Activated CD4-positive, alpha-beta memory T cell treated with anti-CD3 and anti-CD28 coated beads for 36 hours (primary cell): Measurements from ENCODE around the gene EML1. TPM values are rescaled to one million over a fixed set of nuclear protein-coding genes. Genes with fewer than 3 reads are reported as not detected.
A peak's percentile ranks its signal among the peaks of the same experiment; 100 is the strongest.

Source experiments
- CTCF ChIA-PET: fragments of 350-600 bp; sonication (Branson Sonifier 250); formaldehyde crosslinking; loops from one replicate; lab custom pipeline; 2021; ENCODE audit warnings: antibody characterized with exemption, inconsistent platforms; lab: Charles Lee
- POLR2A ChIA-PET: fragments of 350-600 bp; sonication (Branson Sonifier 250); formaldehyde crosslinking; loops from one replicate; lab custom pipeline; 2021; ENCODE audit warnings: antibody characterized with exemption; lab: Charles Lee
- DNase-seq: peaks from one replicate; pipeline ENCODE4 v3.0.0-alpha.2; 2020
- H3K27ac Mint-ChIP-seq: one replicate; pipeline ENCODE4 v1.8.0; 2021; ENCODE audit warnings: mixed read lengths
- H3K27me3 Mint-ChIP-seq: one replicate; pipeline ENCODE4 v1.8.0; 2021; ENCODE audit warnings: mixed read lengths
- H3K36me3 Mint-ChIP-seq: one replicate; pipeline ENCODE4 v1.8.0; 2021; ENCODE audit warnings: mixed read lengths
- H3K4me1 Mint-ChIP-seq: one replicate; pipeline ENCODE4 v1.8.0; 2021; ENCODE audit warnings: low read depth, mixed read lengths
- H3K4me3 Mint-ChIP-seq: one replicate; pipeline ENCODE4 v1.8.0; 2021; ENCODE audit warnings: mild to moderate bottlenecking, mixed read lengths
- H3K9me3 Mint-ChIP-seq: one replicate; pipeline ENCODE4 v1.8.0; 2021; ENCODE audit warnings: mixed read lengths
- intact Hi-C: fragments of 100-400 bp; cut with micrococcal nuclease; formaldehyde crosslinking; loops from one replicate; pipeline ENCODE4 v1.15.1; 2023
- total RNA-seq, 2 experiments: library from RNA; stranded (reverse); gene quantifications; one replicate each; pipeline ENCODE4 v1.2.3, GENCODE V29; 2021

EML1 gene
- total RNA-seq, 2 experiments from 2014 or later: 1.5 to 1.9 TPM

GRCh38 chr14:99972748-99973466 lies 179.7 kb downstream of the EML1 start:
- intact Hi-C loops: loop anchor here (2.0 to 10.0 kb wide), 3 partner anchors 90 to 402 kb away; partner anchors contain the start of gene WDR25
- Mint-ChIP-seq H3K36me3 (no peaks in the 10 kb centered on the region), H3K9me3 (peaks cover 2% of the 10 kb centered on the region), H3K27me3 (peaks cover 20% of the 10 kb centered on the region), H3K27ac (peak overlapping the region; percentile 65), H3K4me1 (peaks cover 20% of the 10 kb centered on the region), H3K4me3 (peak overlapping the region; percentile 85)
- no peak for DNase-seq
- CTCF ChIA-PET: interaction anchor here (0.6 to 2.1 kb wide), 5 partner anchors 10 to 571 kb away, joined by 3 to 10 read pairs (median 3); no protein-coding TSS in a partner anchor
- POLR2A ChIA-PET: no interaction called here

- Mint-ChIP-seq H3K4me3 (no peak overlapping the region), H3K4me1 (peaks cover 10% of the 10 kb centered on the region), H3K9me3 (peaks cover 2% of the 10 kb centered on the region), H3K27ac (no peak overlapping the region), H3K27me3 (peaks cover under 1% of the 10 kb centered on the region), H3K36me3 (no peaks in the 10 kb centered on the region)
- intact Hi-C loops: loop anchor here (10.0 kb wide), 1 partner anchor 400 kb away; the partner anchor contains the start of gene WDR25
- DNase-seq: no peak
- CTCF ChIA-PET: interaction anchor here (0.6 to 1.7 kb wide), 4 partner anchors 8 to 218 kb away, joined by 3 to 5 read pairs (median 3); no protein-coding TSS in a partner anchor
- POLR2A ChIA-PET: no interaction called here
Measured at GRCh38 chr14:99975190-99975589, 182.0 kb downstream of the EML1 start.

GRCh38 chr14:99976021-99976420 lies 182.8 kb downstream of the EML1 start:
- Mint-ChIP-seq H3K4me3 (no peak overlapping the region), H3K4me1 (peaks cover 10% of the 10 kb centered on the region), H3K9me3 (no peaks in the 10 kb centered on the region), H3K36me3 (no peaks in the 10 kb centered on the region), H3K27me3 (no peaks in the 10 kb centered on the region), H3K27ac (no peak overlapping the region)
- intact Hi-C loops: loop anchor here (10.0 kb wide), 1 partner anchor 399 kb away; the partner anchor contains the start of gene WDR25
- DNase-seq: no peak
- ChIA-PET CTCF (interaction anchor here (0.5 to 0.8 kb wide), 3 partner anchors 10 to 132 kb away, joined by 3 read pairs; no protein-coding TSS in a partner anchor), POLR2A (no interaction called here)

GRCh38 chr14:99976681-99977080 lies 183.5 kb downstream of the EML1 start:
- CTCF ChIA-PET: interaction anchor here (0.8 to 1.0 kb wide), 3 partner anchors 92 to 216 kb away, joined by 3 to 4 read pairs (median 3); no protein-coding TSS in a partner anchor
- intact Hi-C loops: loop anchor here (10.0 kb wide), 1 partner anchor 398 kb away; the partner anchor contains the start of gene WDR25
- no peak overlapping the region for H3K27ac Mint-ChIP-seq
- H3K9me3 Mint-ChIP-seq: no peaks in the 10 kb centered on the region
- H3K4me3 Mint-ChIP-seq: no peak overlapping the region
- H3K36me3 Mint-ChIP-seq: no peaks in the 10 kb centered on the region
- no peak for DNase-seq
- H3K4me1 Mint-ChIP-seq: peaks cover 10% of the 10 kb centered on the region
- POLR2A ChIA-PET: no interaction called here
- no peaks in the 10 kb centered on the region for H3K27me3 Mint-ChIP-seq

GRCh38 chr14:99980299-99980698 lies 187.1 kb downstream of the EML1 start:
- no peaks in the 10 kb centered on the region for H3K9me3 Mint-ChIP-seq
- CTCF ChIA-PET: interaction anchor here (1.5 to 5.0 kb wide), 4 partner anchors 25 to 213 kb away, joined by 5 to 72 read pairs (median 46); no protein-coding TSS in a partner anchor

GRCh38 chr14:99981806-99982205 lies 188.6 kb downstream of the EML1 start:
- H3K27me3 Mint-ChIP-seq: no peaks in the 10 kb centered on the region
- no peak overlapping the region for H3K4me3 Mint-ChIP-seq
- DNase-seq: no peak
- intact Hi-C loops: loop anchor here (1.0 to 2.0 kb wide), 5 partner anchors 17 to 211 kb away; no protein-coding TSS in a partner anchor
- CTCF ChIA-PET: interaction anchor here (0.6 to 5.0 kb wide), 20 partner anchors 11 to 304 kb away, joined by 3 to 72 read pairs (median 5); no protein-coding TSS in a partner anchor
- no peaks in the 10 kb centered on the region for H3K36me3 Mint-ChIP-seq
- no peak overlapping the region for H3K27ac Mint-ChIP-seq
- H3K4me1 Mint-ChIP-seq: peaks cover 8% of the 10 kb centered on the region
- POLR2A ChIA-PET: interaction anchor here (1.6 kb wide), 1 partner anchor 212 kb away, joined by 3 read pairs; no protein-coding TSS in a partner anchor
- H3K9me3 Mint-ChIP-seq: no peaks in the 10 kb centered on the region

More at GRCh38 chr14:99980299-99980698, 187.1 kb downstream of the EML1 start:
- H3K36me3 Mint-ChIP-seq: no peaks in the 10 kb centered on the region
- no peak overlapping the region for H3K4me3 Mint-ChIP-seq
- intact Hi-C loops: no loop called here
- H3K4me1 Mint-ChIP-seq: peaks cover 8% of the 10 kb centered on the region
- no peak for DNase-seq
- POLR2A ChIA-PET: no interaction called here
- H3K27ac Mint-ChIP-seq: no peak overlapping the region
- no peaks in the 10 kb centered on the region for H3K27me3 Mint-ChIP-seq

GRCh38 chr14:99982537-99983250 lies 189.5 kb downstream of the EML1 start:
- Mint-ChIP-seq H3K27ac (no peak overlapping the region), H3K4me3 (no peak overlapping the region), H3K4me1 (peaks cover 8% of the 10 kb centered on the region), H3K36me3 (no peaks in the 10 kb centered on the region), H3K9me3 (no peaks in the 10 kb centered on the region), H3K27me3 (no peaks in the 10 kb centered on the region)
- ChIA-PET CTCF (interaction anchor here (0.6 to 5.0 kb wide), 45 partner anchors 8 to 390 kb away, joined by 3 to 72 read pairs (median 4); no protein-coding TSS in a partner anchor), POLR2A (interaction anchor here (0.7 kb wide), 1 partner anchor 10 kb away, joined by 3 read pairs; no protein-coding TSS in a partner anchor)
- intact Hi-C loops: loop anchor here (1.0 to 2.0 kb wide), 5 partner anchors 16 to 211 kb away; no protein-coding TSS in a partner anchor
- peak; percentile 73 for DNase-seq

- no peak for DNase-seq
- intact Hi-C loops: loop anchor here (2.0 kb wide), 2 partner anchors 15 to 171 kb away; no protein-coding TSS in a partner anchor
- peaks cover 8% of the 10 kb centered on the region for H3K4me1 Mint-ChIP-seq
- no peak overlapping the region for H3K27ac Mint-ChIP-seq
- ChIA-PET POLR2A (no interaction called here), CTCF (interaction anchor here (0.6 to 5.0 kb wide), 38 partner anchors 9 to 389 kb away, joined by 3 to 72 read pairs (median 4); no protein-coding TSS in a partner anchor)
- H3K9me3 Mint-ChIP-seq: no peaks in the 10 kb centered on the region
- no peaks in the 10 kb centered on the region for H3K27me3 Mint-ChIP-seq
- no peaks in the 10 kb centered on the region for H3K36me3 Mint-ChIP-seq
- no peak overlapping the region for H3K4me3 Mint-ChIP-seq
Measured at GRCh38 chr14:99983251-99984015, 190.2 kb downstream of the EML1 start.

- ChIA-PET CTCF (interaction anchor here (1.2 to 5.0 kb wide), 20 partner anchors 8 to 300 kb away, joined by 3 to 72 read pairs (median 6); no protein-coding TSS in a partner anchor), POLR2A (no interaction called here)
- no peak for DNase-seq
- H3K27ac Mint-ChIP-seq: no peak overlapping the region
- no peaks in the 10 kb centered on the region for H3K36me3 Mint-ChIP-seq
- H3K27me3 Mint-ChIP-seq: no peaks in the 10 kb centered on the region
- intact Hi-C loops: no loop called here
- H3K9me3 Mint-ChIP-seq: no peaks in the 10 kb centered on the region
- H3K4me3 Mint-ChIP-seq: no peak overlapping the region
- H3K4me1 Mint-ChIP-seq: peaks cover 8% of the 10 kb centered on the region
Measured at GRCh38 chr14:99984036-99984435, 190.8 kb downstream of the EML1 start.

- no peak overlapping the region for H3K4me3 Mint-ChIP-seq
- intact Hi-C loops: loop anchor here (5.0 kb wide), 1 partner anchor 61 kb away; no protein-coding TSS in a partner anchor
- no peak overlapping the region for H3K27ac Mint-ChIP-seq
- H3K4me1 Mint-ChIP-seq: peaks cover 8% of the 10 kb centered on the region
- CTCF ChIA-PET: interaction anchor here (0.6 to 1.8 kb wide), 4 partner anchors 38 to 207 kb away, joined by 3 to 14 read pairs (median 4); no protein-coding TSS in a partner anchor
- POLR2A ChIA-PET: interaction anchor here (1.5 kb wide), 1 partner anchor 228 kb away, joined by 3 read pairs; no protein-coding TSS in a partner anchor
- no peak for DNase-seq
- no peaks in the 10 kb centered on the region for H3K36me3 Mint-ChIP-seq
- H3K9me3 Mint-ChIP-seq: no peaks in the 10 kb centered on the region
- no peaks in the 10 kb centered on the region for H3K27me3 Mint-ChIP-seq
Measured at GRCh38 chr14:99986396-99986795, 193.2 kb downstream of the EML1 start.
